SJSA1 (cell line): Measurements from ENCODE around the gene KLHDC3. TPM values are rescaled to one million over a fixed set of nuclear protein-coding genes. Genes with fewer than 3 reads are reported as not detected.
A peak's percentile ranks its signal among the peaks of the same experiment; 100 is the strongest.
"Not testable (repeated sequence)": the region's sequence is repeated elsewhere in the genome, so short reads cannot be mapped to it uniquely, and the experiment has no call there.

Source experiments
- DNase-seq, 2 experiments: peaks; one replicate each; pipeline ENCODE4 v3.0.0-alpha.2; 2015 to 2020; ENCODE audit warnings: low spot score in 2 of 2, low read depth in 1 of 2
- H3K27ac ChIP-seq: fragments of 250-450 bp; sonication (Bioruptor Pico); 2 replicates; pipeline ENCODE4 v1.5.1; 2020; ENCODE audit warnings: mild to moderate bottlenecking, moderate library complexity
- H3K27me3 ChIP-seq: fragments of 250-450 bp; sonication (Bioruptor Pico); replicated peaks from 2 replicates; pipeline ENCODE4 v1.5.1; 2020; ENCODE audit warnings: mild to moderate bottlenecking, moderate library complexity
- H3K36me3 ChIP-seq: fragments of 250-450 bp; sonication (Bioruptor Pico); 2 replicates; pipeline ENCODE4 v1.5.1; 2020; ENCODE audit warnings: mild to moderate bottlenecking
- H3K4me1 ChIP-seq: fragments of 250-450 bp; sonication (Bioruptor Pico); replicated peaks from 2 replicates; pipeline ENCODE4 v1.6.1; 2021; ENCODE audit warnings: mild to moderate bottlenecking
- H3K4me3 ChIP-seq: fragments of 250-450 bp; sonication (Bioruptor Pico); 2 replicates; pipeline ENCODE4 v1.5.1; 2020; ENCODE audit warnings: mild to moderate bottlenecking
- H3K9me3 ChIP-seq: fragments of 250-450 bp; sonication (Bioruptor Pico); replicated peaks from 2 replicates; pipeline ENCODE4 v1.5.1; 2020; ENCODE audit warnings: mild to moderate bottlenecking
- total RNA-seq: library from RNA; depleted of rRNA; stranded (reverse); fragments of >200 nt; shearing (Covaris generic); gene quantifications from 2 replicates; pipeline ENCODE4 v1.2.3, GENCODE V29; 2014

KLHDC3 gene
- total RNA-seq, 1 experiment from 2014 or later: 118 TPM

DNA sequence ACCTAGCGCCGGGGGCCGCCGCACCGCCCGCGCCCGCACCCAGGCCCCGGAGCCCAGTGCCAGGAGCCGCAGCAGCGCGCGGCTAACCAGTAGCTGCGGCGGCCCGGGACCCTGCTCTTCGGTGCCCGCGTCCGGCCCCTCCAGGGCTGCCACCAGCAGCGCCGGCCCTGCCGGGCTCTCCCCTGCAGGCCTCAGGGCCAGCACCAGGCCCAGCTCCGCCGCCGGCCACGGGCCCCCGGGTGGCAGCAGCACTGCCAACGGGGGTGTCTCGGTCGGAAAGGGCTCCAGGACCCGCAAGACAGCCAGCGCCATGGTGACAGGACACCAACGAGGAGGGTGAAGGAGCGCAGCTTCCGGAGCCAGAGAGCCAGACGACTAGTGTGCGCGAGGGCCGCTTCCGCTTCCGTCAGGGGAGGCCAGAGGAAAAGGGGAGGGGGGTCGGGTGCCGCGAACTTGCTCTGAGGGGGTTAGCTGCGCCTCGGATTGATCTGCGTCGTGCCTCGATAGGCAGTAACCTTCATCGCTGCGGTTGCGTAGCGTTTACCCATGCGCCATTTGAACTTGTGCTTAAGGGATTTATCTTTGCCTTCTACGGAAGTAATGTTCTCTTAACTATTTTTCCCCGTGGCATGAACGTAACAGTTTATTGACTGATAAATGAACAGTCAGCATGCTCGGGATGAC lies 35.1 kb upstream of the KLHDC3 start, which contains the start of gene PEX6:
TSS of gene PEX6 (minus strand) at position 343 of the 684 bp plus-strand sequence. CDS start at position 312, 31 bp downstream.
- Histone ChIP-seq H3K4me1 (peaks cover 38% of the 10 kb centered on the region), H3K27me3 (no peaks in the 10 kb centered on the region), H3K36me3 (peaks cover 12% of the 10 kb centered on the region), H3K9me3 (no peaks in the 10 kb centered on the region), H3K4me3 (peak within 1 kb of the TSS; percentile 84), H3K27ac (peak within 1 kb of the TSS; percentile 71)
- peak; percentile 89 to 91 for DNase-seq

DNA sequence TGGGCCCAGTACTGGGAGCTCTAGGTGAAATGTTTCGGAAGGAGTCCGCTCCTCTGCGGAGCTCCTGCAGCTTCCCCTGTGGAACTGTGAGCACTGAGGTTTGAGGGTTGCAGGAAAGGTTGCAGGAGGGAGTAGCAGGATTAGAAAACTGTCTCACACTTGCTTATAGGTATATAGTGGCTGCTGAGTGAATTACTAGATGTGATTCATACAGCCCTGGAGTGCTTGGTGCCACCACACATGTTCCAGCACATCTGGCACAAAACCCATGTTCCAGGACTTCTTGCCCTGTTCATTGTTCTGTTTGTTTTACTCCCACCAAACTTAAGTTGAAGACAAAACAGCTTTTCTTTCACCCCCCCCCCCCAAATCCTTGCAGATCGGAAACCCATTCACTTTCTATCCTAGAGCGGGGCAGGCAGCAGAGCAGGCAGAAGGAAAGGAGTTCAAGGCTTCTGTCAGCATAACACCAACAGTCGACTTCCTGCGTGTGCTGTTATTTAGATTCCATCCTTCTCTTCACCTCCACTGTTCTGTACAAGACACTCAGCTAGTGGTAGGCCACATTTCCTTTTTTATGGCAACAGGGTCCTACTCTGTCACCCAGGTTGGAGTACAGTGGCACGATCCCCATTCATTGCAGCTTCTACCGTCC lies 34.4 kb upstream of the KLHDC3 start:
- Histone ChIP-seq H3K4me3 (peak overlapping the region; percentile 84), H3K4me1 (peaks cover 39% of the 10 kb centered on the region), H3K27me3 (no peaks in the 10 kb centered on the region), H3K36me3 (peaks cover 12% of the 10 kb centered on the region), H3K27ac (peak overlapping the region; percentile 71), H3K9me3 (no peaks in the 10 kb centered on the region)
- no peak for DNase-seq

DNA sequence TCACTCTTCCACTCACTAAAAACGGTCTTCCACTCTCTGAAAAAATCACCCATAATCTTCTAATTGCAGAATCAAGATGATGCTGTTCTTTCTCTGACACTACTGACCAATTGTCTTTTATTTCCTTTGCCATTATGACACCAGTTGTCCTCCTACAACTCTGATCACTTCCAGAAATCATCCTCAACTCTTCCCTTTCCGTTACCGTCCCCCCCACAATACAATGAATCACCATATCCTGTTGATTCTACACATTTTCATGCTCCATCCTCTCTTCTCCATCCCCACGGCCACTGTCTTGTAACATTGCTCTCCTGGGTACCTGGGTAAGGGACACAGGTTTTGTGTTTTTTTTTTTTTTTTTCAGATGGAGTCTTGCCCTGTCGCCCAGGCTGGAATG lies 32.2 kb upstream of the KLHDC3 start:
- H3K36me3 ChIP-seq: peaks cover 16% of the 10 kb centered on the region
- no peaks in the 10 kb centered on the region for H3K27me3 ChIP-seq
- no peaks in the 10 kb centered on the region for H3K9me3 ChIP-seq
- no peak overlapping the region for H3K4me3 ChIP-seq
- no peak overlapping the region for H3K27ac ChIP-seq
- peaks cover 43% of the 10 kb centered on the region for H3K4me1 ChIP-seq
- DNase-seq: no peak

DNA sequence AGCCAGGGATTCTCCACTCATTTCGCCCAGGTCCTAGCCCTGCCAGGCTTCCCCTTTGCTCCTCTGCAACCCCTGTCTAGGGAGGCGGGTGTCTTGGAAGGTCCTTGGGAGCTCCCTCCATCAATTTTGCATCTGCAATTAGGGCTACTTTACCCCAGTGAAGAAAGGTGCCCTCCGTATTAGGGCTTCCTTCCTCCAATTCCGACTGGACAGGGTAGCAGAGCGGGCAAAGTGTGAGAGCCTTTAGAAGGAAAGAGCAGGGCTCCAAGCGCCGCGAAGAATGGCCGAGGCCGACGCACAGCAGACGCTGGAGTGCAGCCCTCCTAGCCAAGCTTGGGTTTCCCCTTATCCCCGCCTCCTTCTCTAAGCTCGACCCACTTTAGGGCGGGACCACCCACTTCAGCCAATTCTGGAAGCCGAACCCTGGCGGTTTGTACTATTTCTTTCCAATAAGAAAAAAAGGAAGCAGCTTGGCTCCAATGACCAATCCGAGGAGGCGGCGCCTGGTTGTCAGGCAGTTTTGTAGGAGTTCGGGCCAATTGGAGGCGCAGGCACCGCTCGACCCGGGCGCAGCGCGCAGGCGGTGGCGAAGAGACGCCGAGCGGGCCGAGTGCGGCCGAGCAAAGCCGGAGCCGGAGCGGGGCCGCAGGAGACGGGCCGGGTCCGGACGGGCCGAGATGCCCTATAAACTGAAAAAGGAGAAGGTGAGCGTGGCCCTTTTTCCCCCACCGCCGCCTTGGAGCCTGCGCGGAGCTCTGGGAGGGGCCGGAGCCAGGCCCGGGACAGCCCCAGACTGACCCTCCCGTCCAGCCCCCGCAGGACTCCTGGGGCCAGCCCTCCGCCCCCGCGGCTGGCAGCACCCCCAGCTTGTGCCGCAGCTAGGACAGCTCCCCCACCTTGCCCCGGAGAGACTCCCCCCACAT lies 29.8 kb upstream of the KLHDC3 start, which contains the start of gene PPP2R5D:
TSS of gene PPP2R5D (plus strand) at position 570 of the 923 bp plus-strand sequence. CDS start at position 678, 108 bp downstream.
- Histone ChIP-seq H3K27ac (peak within 1 kb of the TSS; percentile 53), H3K9me3 (no peaks in the 10 kb centered on the region), H3K36me3 (peaks cover 14% of the 10 kb centered on the region), H3K4me1 (peaks cover 29% of the 10 kb centered on the region), H3K4me3 (peak within 1 kb of the TSS; percentile 81), H3K27me3 (no peaks in the 10 kb centered on the region)
- peak; percentile 98 for DNase-seq

DNA sequence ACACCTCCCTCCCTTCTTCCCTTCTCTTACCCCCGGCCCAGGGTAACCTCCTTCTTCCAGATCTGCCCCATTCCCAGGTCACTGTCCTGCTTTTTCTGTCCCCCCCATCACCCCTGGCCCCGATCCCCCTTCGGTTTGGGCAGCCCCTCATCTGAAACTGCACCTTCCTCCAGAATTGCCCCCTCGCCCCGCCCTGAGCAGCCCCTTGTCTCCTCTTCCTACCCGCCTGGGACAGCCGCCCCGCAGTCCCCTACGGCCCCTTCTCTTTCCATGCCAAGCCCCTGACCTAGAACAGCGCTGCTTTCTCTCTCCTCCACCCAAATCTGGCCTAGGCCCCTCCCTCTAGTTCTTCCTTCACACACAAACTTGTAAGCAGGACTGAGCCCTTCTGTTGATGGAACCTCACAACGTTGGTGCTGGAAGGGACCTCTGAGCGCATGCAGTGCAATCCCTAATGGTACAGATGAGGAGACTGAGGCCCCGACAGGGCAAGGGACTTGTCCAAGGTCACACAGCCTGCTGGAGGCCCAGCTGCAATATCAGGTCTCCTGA lies 29.0 kb upstream of the KLHDC3 start:
- Histone ChIP-seq H3K4me1 (peaks cover 22% of the 10 kb centered on the region), H3K36me3 (peaks cover 20% of the 10 kb centered on the region), H3K27ac (no peak overlapping the region), H3K27me3 (no peaks in the 10 kb centered on the region), H3K9me3 (no peaks in the 10 kb centered on the region), H3K4me3 (peak overlapping the region; percentile 81)
- peak in 1 of 2 experiments; percentile 26 for DNase-seq

DNA sequence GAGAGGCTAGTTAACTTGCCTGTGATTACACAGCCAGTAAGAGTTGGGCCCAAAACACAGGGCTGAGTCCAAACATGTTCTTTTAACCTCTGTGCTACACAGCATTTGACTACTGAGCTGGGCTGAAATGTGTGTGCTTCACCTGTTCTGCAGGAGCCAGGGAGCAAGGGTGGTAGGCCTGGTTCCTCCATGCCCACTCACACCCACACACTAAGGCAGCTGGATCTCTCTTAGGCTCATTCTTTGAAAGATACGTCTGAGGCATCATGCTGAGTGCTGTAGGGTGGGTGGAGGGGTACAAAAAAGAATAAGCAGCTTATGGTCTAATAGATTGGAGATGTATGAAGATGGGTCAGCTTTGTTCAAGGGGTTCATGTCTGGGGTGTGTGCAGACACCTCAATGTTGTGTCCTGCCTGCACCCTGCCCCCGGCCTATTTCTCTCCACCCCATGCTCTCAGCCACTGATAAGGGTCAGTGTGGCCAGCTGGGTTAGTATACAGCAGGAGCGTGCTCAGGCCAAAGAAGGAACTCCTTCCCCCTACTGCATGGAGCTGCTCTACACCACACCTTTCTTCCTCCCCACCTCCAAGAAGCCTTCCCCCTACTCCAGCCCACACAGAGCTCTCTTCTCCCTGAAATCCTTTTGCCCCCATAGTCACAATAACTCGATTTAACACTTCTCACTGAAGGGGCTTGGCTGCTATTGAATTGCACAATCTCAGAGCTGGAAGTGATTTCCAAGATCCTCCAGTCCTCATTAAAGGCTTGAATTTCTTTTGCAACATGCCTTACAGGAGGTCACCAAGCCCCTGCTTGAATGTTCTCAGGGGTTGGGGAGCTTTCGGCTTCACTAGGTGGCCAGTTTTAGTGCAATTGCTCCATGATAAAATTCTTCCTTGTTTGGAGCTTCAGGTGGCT lies 26.3 kb upstream of the KLHDC3 start:
- Histone ChIP-seq H3K4me3 (no peak overlapping the region), H3K4me1 (peaks cover 14% of the 10 kb centered on the region), H3K9me3 (no peaks in the 10 kb centered on the region), H3K27ac (no peak overlapping the region), H3K36me3 (peaks cover 36% of the 10 kb centered on the region), H3K27me3 (no peaks in the 10 kb centered on the region)
- no peak for DNase-seq

DNA sequence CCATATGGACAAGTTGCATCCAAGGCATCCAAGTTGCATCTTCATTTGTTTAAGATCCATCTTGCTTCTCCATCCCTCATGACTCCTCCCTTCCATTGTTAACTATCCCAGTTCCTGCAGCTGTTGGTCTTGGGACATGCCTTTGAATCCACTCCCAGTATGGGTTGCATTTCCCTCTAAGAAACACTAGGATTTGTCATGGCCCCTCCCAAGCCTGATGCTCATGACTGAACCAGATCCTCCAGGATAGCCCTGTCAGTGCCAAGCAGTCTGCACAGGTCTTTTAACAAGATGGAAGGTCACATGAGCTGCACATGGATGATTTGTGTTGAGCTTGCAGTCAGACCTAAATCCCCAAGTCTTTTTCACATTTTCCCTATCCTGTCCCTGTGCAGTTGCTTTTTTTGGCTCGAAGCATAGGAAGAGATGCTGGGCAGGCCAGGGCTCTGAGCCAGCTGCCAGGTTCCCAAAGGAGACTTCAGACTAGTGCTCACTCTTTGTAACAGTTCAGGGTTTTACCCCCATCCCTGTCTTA lies 25.5 kb upstream of the KLHDC3 start:
- Histone ChIP-seq H3K9me3 (no peaks in the 10 kb centered on the region), H3K27me3 (no peaks in the 10 kb centered on the region), H3K4me1 (peaks cover 9% of the 10 kb centered on the region), H3K36me3 (peaks cover 40% of the 10 kb centered on the region), H3K27ac (no peak overlapping the region), H3K4me3 (no peak overlapping the region)
- no peak for DNase-seq

DNA sequence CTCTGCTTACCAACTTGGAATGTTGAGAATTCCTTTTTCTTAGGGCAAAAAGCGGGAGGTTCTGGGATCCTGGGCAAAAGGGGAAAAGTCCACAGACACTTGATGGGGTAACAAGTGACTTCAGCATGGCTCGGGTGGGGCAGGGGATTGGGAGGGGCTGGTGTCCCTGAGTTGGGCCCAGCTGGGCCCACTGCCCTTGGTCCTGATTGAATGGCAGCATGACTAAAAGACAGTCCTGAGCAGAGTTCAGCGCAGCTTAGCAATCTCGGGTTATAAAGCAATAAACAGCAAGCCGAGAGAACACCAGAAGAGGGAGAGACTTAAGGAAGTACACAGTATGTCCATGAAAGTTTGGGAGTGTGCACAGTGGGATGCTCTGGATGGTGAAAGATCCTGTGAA lies 24.1 kb upstream of the KLHDC3 start:
- DNase-seq: no peak
- no peak overlapping the region for H3K27ac ChIP-seq
- H3K4me1 ChIP-seq: peaks cover 4% of the 10 kb centered on the region
- no peaks in the 10 kb centered on the region for H3K27me3 ChIP-seq
- no peaks in the 10 kb centered on the region for H3K9me3 ChIP-seq
- H3K4me3 ChIP-seq: no peak overlapping the region
- H3K36me3 ChIP-seq: peaks cover 40% of the 10 kb centered on the region

DNA sequence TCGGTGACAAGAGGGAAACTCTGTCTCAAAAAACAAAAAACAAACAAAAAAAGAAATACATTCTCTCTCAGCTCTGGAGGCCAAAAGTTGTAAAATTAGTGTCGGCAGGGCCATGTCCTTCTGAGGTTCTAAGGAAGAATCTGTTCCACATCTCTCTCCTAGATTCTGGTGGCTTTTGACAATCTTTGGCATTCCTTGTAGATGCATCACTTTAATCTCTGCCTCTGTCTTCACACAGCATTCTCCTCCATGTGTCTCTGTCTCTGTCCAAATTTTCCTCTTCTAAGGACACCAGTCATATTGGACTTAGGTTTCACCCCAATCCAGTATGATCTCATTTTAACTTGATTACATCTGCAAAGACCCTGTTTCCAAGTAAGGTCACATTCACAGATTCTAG lies 20.6 kb upstream of the KLHDC3 start:
- H3K4me1 ChIP-seq: no peaks in the 10 kb centered on the region
- no peak overlapping the region for H3K4me3 ChIP-seq
- H3K27ac ChIP-seq: no peak overlapping the region
- no peaks in the 10 kb centered on the region for H3K27me3 ChIP-seq
- H3K9me3 ChIP-seq: no peaks in the 10 kb centered on the region
- DNase-seq: no peak
- H3K36me3 ChIP-seq: peaks cover 35% of the 10 kb centered on the region

DNA sequence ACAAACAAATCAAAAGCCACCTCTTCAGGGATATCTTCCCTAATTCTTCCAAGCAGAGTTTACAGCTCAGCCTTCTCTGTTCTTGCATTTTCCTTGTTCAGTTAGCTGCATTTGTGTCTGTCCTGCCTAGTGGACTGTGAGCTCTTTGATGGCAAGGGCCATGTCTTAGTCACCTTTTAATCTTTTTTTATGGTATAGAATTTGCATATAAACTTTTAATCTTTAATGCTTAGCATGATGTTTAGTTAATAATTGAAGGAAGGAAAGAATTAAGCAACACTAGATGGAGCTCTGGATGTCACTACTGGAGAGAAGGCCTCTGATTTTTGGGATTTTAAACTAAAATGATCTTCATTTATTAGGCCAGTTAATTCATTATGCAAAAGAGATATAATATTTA lies 17.5 kb upstream of the KLHDC3 start:
- Histone ChIP-seq H3K4me3 (no peak overlapping the region), H3K9me3 (no peaks in the 10 kb centered on the region), H3K36me3 (peaks cover 19% of the 10 kb centered on the region), H3K27ac (no peak overlapping the region), H3K27me3 (no peaks in the 10 kb centered on the region), H3K4me1 (no peaks in the 10 kb centered on the region)
- DNase-seq: no peak

DNA sequence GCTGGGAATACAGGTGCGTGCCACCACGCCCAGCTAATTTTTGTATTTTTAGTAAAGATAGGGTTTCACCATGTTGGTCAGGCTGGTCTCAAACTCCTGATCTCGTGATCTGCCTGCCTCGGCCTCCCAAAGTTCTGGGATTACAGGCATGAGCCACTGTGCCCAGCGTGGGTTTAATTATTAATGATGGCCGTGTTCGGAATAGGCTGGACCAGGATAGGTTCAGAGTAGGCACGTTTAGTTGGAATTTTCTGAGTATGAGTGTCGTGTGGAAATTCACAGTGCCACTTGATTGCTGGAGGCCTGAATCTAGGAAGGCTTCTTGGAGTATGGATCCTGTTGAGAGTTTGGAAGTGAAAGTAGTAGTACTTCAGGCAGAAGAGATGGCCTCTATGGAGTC lies 15.8 kb upstream of the KLHDC3 start:
- H3K4me1 ChIP-seq, H3K9me3 ChIP-seq, H3K27ac ChIP-seq, H3K27me3 ChIP-seq, H3K4me3 ChIP-seq, DNase-seq: not testable (repeated sequence)
- peaks cover 22% of the 10 kb centered on the region for H3K36me3 ChIP-seq

DNA sequence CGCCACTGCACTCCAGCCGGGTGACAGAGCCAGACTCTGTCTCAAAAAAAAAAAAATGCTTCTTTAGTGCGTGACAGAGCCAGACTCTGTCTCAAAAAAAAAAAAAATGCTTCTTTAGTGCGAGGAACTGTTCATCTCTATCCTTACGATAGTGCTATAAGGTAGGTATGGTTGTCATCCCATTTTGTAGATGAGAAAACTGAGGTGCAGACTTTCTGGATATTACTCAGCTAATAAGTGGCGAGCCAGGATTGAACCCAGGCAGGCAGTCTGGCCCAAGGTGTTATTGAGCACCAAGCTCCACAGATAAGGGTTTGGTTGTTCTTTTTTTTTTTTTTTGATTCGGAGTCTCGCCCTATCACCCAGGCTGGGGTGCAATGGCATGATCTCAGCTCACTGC lies 12.2 kb upstream of the KLHDC3 start:
- H3K9me3 ChIP-seq: no peaks in the 10 kb centered on the region
- no peak overlapping the region for H3K27ac ChIP-seq
- H3K36me3 ChIP-seq: peaks cover 36% of the 10 kb centered on the region
- no peak overlapping the region for H3K4me3 ChIP-seq
- no peaks in the 10 kb centered on the region for H3K27me3 ChIP-seq
- no peak for DNase-seq
- H3K4me1 ChIP-seq: no peaks in the 10 kb centered on the region
